ENCODE data around the gene TECTA. TPM values are rescaled to one million over a fixed set of nuclear protein-coding genes. Genes with fewer than 3 reads are reported as not detected.

The TECTA gene
- total RNA-seq, 1 experiment from 2014 or later: 0.15 TPM

GRCh38 chr11:121228851-121229250 lies 127.8 kb downstream of the TECTA start:
- intact Hi-C loops (cut with micrococcal nuclease; ENCODE audit: unreplicated experiment): loop anchor here (10.0 kb wide), 1 partner anchor 964 kb away; no protein-coding TSS in a partner anchor
- no peaks in the 10 kb centered on the region for H3K36me3 ChIP-seq (ENCODE audit: control insufficient read depth, insufficient read depth, low read length)
- ChIA-PET CTCF (interaction anchor here (0.5 kb wide), 1 partner anchor 26 kb away, joined by 3 read pairs; no protein-coding TSS in a partner anchor), POLR2A (no interaction called here)
- ATAC-seq (no peak), DNase-seq (ENCODE audit: low read depth, low spot score) (no peak)
- no peaks in the 10 kb centered on the region for H3K4me1 ChIP-seq (ENCODE audit: control insufficient read depth, insufficient read depth, low read length)
- no peak overlapping the region for H3K4me3 ChIP-seq (ENCODE audit: low read depth in 2 of 2, low read length in 2 of 2)
- H3K27ac ChIP-seq (ENCODE audit: low read length): no peak overlapping the region
- peaks cover 34% of the 10 kb centered on the region for H3K27me3 ChIP-seq (ENCODE audit: control insufficient read depth, insufficient read depth, low read length)
- TF ChIP-seq TCF7L2 (IDR thresholded peaks at IDR 0.05; ENCODE audit: low read depth, low read length): no peak
- TF ChIP-seq CTCF (IDR thresholded peaks at IDR 0.05): no peak
- no peak for TF ChIP-seq POLR2AphosphoS5 (IDR thresholded peaks at IDR 0.05; ENCODE audit: low read depth, low read length)
- no peak for TF ChIP-seq REST (IDR thresholded peaks at IDR 0.05; ENCODE audit: insufficient read depth in 1 of 2, low read depth in 2 of 2, low read length in 1 of 2)
- no peak for TF ChIP-seq SIN3A (IDR thresholded peaks at IDR 0.05; ENCODE audit: borderline replicate concordance, insufficient read depth, low read depth, low read length)
- in situ Hi-C loops (cut with HindIII; ENCODE audit: low pct_unique_long_range_greater_than_20kb, low sequenced_read_pairs): no loop called here
- H3K9me3 ChIP-seq (ENCODE audit: control insufficient read depth, insufficient read depth, low read depth, low read length): no peaks in the 10 kb centered on the region
- BruUV-seq (replicated peaks): no TSS peak

- no TSS peak for BruUV-seq (replicated peaks)
- TF ChIP-seq POLR2AphosphoS5 (IDR thresholded peaks at IDR 0.05; ENCODE audit: low read depth, low read length) (no peak), TCF7L2 (IDR thresholded peaks at IDR 0.05; ENCODE audit: low read depth, low read length) (no peak), REST (IDR thresholded peaks at IDR 0.05; ENCODE audit: insufficient read depth in 1 of 2, low read depth in 2 of 2, low read length in 1 of 2) (no peak), SIN3A (IDR thresholded peaks at IDR 0.05; ENCODE audit: borderline replicate concordance, insufficient read depth, low read depth, low read length) (no peak), CTCF (IDR thresholded peaks at IDR 0.05) (no peak)
- ChIA-PET POLR2A (no interaction called here), CTCF (interaction anchor here (0.5 kb wide), 1 partner anchor 27 kb away, joined by 3 read pairs; no protein-coding TSS in a partner anchor)
- H3K4me3 ChIP-seq (ENCODE audit: low read depth in 2 of 2, low read length in 2 of 2): no peak overlapping the region
- DNase-seq (ENCODE audit: low read depth, low spot score) (no peak), ATAC-seq (no peak)
- in situ Hi-C loops (cut with HindIII; ENCODE audit: low pct_unique_long_range_greater_than_20kb, low sequenced_read_pairs) (no loop called here), intact Hi-C loops (cut with micrococcal nuclease; ENCODE audit: unreplicated experiment) (loop anchor here (10.0 kb wide), 1 partner anchor 965 kb away; no protein-coding TSS in a partner anchor)
- H3K36me3 ChIP-seq (ENCODE audit: control insufficient read depth, insufficient read depth, low read length): no peaks in the 10 kb centered on the region
- no peak overlapping the region for H3K27ac ChIP-seq (ENCODE audit: low read length)
- H3K9me3 ChIP-seq (ENCODE audit: control insufficient read depth, insufficient read depth, low read depth, low read length): no peaks in the 10 kb centered on the region
- H3K27me3 ChIP-seq (ENCODE audit: control insufficient read depth, insufficient read depth, low read length): peaks cover 40% of the 10 kb centered on the region
- no peaks in the 10 kb centered on the region for H3K4me1 ChIP-seq (ENCODE audit: control insufficient read depth, insufficient read depth, low read length)
These were observed 128.6 kb downstream of the TECTA start for GRCh38 chr11:121229495-121230215.
